ENCODE measurements around the gene CRY2. TPM values are rescaled to one million over a fixed set of nuclear protein-coding genes. Genes with fewer than 3 reads are reported as not detected.

CRY2 gene
- total RNA-seq, 1 donor from 2014 or later, result 9.2 TPM

DNA sequence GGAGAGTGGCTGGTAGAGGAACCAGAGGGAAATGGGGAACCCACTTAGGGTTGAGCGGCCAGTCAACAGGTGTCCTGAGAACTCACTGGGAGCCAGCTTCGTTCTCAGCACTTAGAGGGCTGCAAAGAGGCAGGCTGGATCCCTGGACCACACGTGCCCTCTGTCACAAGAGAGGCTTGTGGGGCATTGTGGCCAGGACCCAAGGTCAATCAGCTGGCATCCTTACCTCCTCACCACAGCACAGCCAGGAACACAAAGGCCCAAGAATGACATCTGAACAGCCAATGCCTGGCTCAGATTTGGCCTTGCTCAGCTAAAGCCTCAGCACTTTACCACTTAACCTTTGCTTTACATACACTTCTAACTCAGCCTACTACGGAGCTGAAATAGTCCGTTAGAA is 45.6 kb downstream of the CRY2 start:
- TF ChIP-seq, protein P1, sequence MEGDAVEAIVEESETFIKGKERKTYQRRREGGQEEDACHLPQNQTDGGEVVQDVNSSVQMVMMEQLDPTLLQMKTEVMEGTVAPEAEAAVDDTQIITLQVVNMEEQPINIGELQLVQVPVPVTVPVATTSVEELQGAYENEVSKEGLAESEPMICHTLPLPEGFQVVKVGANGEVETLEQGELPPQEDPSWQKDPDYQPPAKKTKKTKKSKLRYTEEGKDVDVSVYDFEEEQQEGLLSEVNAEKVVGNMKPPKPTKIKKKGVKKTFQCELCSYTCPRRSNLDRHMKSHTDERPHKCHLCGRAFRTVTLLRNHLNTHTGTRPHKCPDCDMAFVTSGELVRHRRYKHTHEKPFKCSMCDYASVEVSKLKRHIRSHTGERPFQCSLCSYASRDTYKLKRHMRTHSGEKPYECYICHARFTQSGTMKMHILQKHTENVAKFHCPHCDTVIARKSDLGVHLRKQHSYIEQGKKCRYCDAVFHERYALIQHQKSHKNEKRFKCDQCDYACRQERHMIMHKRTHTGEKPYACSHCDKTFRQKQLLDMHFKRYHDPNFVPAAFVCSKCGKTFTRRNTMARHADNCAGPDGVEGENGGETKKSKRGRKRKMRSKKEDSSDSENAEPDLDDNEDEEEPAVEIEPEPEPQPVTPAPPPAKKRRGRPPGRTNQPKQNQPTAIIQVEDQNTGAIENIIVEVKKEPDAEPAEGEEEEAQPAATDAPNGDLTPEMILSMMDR (conservative IDR thresholded peaks at IDR 0.05; ENCODE audit: low read depth, low read length), result no peak
- H3K4me3 ChIP-seq (ENCODE audit: low read depth, low read length), result no peak overlapping the region
- DNase-seq (ENCODE audit: low read depth), result no peak

DNA sequence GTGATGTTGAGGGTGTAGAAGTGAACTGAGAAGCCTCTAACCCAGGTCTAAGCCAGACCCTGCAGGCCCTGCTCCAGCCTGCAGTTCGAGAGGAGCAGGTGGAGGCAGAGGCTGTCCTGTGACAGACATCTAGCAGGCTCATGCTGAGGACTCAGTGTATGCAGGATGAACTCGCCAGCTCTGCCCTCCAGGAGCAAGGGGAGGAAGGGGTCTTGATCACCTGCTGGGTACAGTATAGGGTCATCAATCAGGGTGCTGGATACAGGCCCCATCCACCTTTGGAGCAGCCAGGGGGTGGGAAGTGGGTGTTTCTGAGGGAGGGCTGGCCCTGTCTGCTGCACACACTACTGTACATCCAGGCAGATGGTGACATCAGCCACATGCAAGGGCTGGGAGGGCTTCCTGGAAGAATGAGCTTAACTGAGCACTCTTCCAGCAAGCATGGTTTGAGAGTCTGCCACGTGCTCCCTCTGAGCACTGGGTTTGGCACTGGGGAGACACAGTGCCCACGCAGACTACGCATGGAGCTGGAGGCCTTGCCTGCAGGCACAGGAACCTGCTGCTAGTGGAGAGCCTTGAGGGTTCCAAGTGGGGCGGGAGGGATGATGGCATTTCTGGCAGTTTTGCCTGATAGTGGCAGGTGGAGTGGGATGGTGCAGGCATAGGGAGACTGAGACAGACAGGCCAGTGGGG is 47.4 kb downstream of the CRY2 start:
- no peak for DNase-seq (ENCODE audit: low read depth)
- TF ChIP-seq, protein P1 (conservative IDR thresholded peaks at IDR 0.05; ENCODE audit: low read depth, low read length), result no peak
- H3K4me3 ChIP-seq (ENCODE audit: low read depth, low read length), result no peak overlapping the region

DNA sequence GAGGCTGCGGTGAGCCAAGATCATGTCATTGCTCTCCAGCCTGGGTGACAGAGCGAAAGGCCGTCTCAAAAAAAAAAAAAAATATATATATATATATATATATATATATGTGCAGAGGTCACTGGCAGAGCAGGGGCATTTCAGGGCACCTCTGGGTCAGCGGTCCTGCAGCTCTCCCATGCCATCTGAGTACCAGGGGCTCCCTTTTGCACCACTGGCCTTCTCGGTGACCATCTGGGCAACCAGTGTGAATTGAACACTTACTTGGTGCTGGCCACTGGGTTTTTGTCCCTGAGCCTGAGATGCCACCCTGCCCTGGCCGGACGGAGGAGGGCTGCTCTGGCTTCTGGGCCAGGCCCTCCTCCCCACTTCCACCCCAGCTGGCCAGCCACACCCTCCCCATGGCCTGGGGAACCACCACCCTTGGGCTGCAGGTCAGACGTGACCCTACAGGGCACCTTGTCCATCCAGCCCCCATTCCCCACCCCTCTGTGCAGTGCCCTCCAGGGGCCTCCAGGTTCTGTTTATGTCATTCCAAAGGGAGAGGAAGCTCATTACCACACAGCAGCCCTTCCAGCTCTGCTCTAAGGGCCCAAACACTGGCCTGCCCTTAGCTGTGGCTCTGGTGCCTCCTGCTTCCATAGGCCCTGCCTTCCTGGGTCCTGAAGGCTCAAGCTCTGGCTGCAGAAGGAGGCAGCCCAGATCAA is 48.4 kb downstream of the CRY2 start:
- TF ChIP-seq, protein P1 (conservative IDR thresholded peaks at IDR 0.05; ENCODE audit: low read depth, low read length), result no peak
- H3K4me3 ChIP-seq (ENCODE audit: low read depth, low read length), result no peak overlapping the region
- DNase-seq (ENCODE audit: low read depth), result no peak

DNA sequence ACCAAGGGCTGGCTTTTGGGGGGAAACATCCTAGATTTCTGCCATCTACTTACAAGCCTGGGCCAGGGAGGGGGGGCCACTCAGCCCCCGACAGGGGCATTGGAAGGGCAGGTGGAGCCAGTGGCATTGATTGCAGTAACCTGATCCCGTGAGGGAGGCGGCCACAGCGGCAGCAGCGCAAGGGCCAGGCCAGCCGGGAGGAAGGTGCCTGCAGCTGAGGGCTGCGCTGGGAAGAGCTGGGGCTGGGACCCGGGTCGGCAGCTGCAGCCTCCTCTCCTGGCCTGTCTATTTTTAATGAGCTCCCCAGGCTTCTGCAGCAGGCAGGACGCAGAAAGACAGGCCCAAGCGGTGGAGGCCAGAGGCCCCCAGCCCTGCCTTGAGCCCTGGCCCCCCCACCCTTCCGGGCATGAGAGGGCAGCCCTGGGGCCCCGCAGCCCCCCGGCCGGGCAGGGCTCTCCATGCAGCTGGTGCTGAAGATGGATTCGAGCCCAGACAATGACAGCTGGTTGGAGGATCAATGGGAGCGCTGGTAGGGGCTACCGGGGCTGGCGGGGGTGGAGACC is 49.2 kb downstream of the CRY2 start:
- DNase-seq (ENCODE audit: low read depth), result no peak
- H3K4me3 ChIP-seq (ENCODE audit: low read depth, low read length), result no peak overlapping the region
- TF ChIP-seq, protein P1 (conservative IDR thresholded peaks at IDR 0.05; ENCODE audit: low read depth, low read length), result no peak

DNA sequence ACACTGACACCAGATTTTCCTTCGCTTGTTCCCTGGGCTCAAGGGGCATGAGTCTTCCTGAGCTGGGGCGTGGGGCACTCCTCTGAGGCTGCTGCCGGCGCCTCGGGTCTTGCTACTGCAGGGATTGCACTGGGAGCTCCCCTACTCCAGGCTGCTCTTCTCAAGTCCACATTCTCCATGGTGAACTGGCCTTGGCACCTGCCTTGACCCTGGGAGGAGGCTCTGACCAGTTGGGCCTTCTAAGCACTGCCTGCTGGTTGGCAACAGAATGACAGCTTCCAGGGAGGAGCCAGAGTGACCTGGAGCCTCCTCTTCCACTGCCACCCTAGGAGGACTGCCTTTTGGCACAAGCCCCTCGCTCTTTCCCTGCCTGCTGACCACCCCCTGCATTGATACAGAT is 50.3 kb downstream of the CRY2 start:
- H3K4me3 ChIP-seq (ENCODE audit: low read depth, low read length), result no peak overlapping the region
- TF ChIP-seq, protein P1 (conservative IDR thresholded peaks at IDR 0.05; ENCODE audit: low read depth, low read length), result no peak
- DNase-seq (ENCODE audit: low read depth), result no peak

DNA sequence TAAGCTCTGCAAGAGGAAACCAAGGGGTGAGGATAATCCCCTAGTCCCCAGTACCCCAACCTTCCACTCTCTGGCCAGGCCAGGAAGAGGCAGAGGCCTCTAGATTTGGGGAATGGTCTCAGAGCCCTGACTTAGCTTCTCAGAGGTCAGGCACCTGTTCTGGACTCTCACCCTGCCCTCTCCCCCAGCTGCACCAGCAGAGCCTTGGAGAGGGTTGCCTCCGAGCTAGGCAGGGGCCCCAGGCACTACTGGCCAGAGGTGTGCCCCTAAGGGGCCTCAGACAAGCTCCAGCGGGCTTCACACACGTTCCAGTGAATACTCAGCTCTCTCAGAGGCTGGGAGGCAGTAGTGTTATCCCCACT is 51.8 kb downstream of the CRY2 start:
- no peak for DNase-seq (ENCODE audit: low read depth)
- no peak overlapping the region for H3K4me3 ChIP-seq (ENCODE audit: low read depth, low read length)
- TF ChIP-seq, protein P1 (conservative IDR thresholded peaks at IDR 0.05; ENCODE audit: low read depth, low read length), result no peak
